Urinary bladder (tissue), 2 donors: ENCODE measurements around the gene METTL21A. TPM values are rescaled to one million over a fixed set of nuclear protein-coding genes. Genes with fewer than 3 reads are reported as not detected.

ENCODE experiments used
- polyA plus RNA-seq: library from polyadenylated mRNA; stranded (reverse); fragments of 200-250 nt; gene quantifications from one replicate; pipeline ENCODE4 v1.2.3, GENCODE V29; 2013
- small RNA-seq: library from RNA; depleted of rRNA; stranded (forward); fragments of <200 nt; gene quantifications from one replicate; pipeline ENCODE3, GENCODE V24; 2014
- total RNA-seq: library from RNA; depleted of rRNA; stranded (reverse); fragments of >200 nt; gene quantifications from one replicate; pipeline ENCODE4 v1.2.3, GENCODE V29; 2014
- donor health status: healthy.

METTL21A gene
- total and polyA plus RNA-seq, 2 donors = 14.4 to 27.3 TPM

Small RNA genes lying within 50 kb of the gene (small RNA-seq; reads per million reads assigned to genes)
- gene RPS29P9 = not detected

Other genes starting within 250 kb of the METTL21A start
- gene CREB1, start 95.4 kb downstream of the METTL21A start, total RNA-seq = 91.5 TPM
- 14.8 TPM for gene CREB1, start 95.4 kb downstream of the METTL21A start, polyA plus RNA-seq
- 18.8 TPM for gene CCNYL1, start 86.2 kb upstream of the METTL21A start, total RNA-seq
- 7.9 TPM for gene CCNYL1, start 86.2 kb upstream of the METTL21A start, polyA plus RNA-seq
- 2.7 TPM for gene FZD5, start 144.5 kb upstream of the METTL21A start, total RNA-seq
- 2.6 TPM for gene FZD5, start 144.5 kb upstream of the METTL21A start, polyA plus RNA-seq